Prostate gland (tissue), 2 donors: ENCODE data around the gene FBXO3.

Experiments used
- CTCF ChIP-seq, 4 experiments: fragments of 200-600 bp in 2 of 4; fragments of 450-650 bp in 2 of 4; sonication (generic) in 2 of 4; IDR thresholded peaks; 1 replicate in 3 of 4; 2 replicates in 1 of 4; pipeline ENCODE4 v1.5.1; 2016 to 2019; ENCODE audit warnings: antibody characterized with exemption in 4 of 4, mild to moderate bottlenecking in 2 of 4, moderate library complexity in 2 of 4
- POLR2A ChIP-seq: fragments of 450-650 bp; IDR thresholded peaks from one replicate; pipeline ENCODE4 v1.6.1; 2016; ENCODE audit warnings: antibody characterized with exemption, mild to moderate bottlenecking
- POLR2AphosphoS5 ChIP-seq: sonication (generic); formaldehyde crosslinking; IDR thresholded peaks from one replicate; pipeline ENCODE4 v1.6.1; 2017; ENCODE audit warnings: antibody characterized with exemption

GRCh38 chr11:33709466-33709865 is 64.9 kb downstream of the FBXO3 start:
- TF ChIP-seq POLR2A = no peak
- TF ChIP-seq CTCF (IDR thresholded peaks at IDR 0.05) = no peak
- TF ChIP-seq POLR2AphosphoS5 = no peak
